B cell (primary cell): ENCODE data around the gene PET100.

Experiments used
- EZH2 ChIP-seq: IDR thresholded peaks from 2 replicates; pipeline ENCODE4 v1.6.1; 2012; ENCODE audit warnings: borderline replicate concordance, low read depth, mild to moderate bottlenecking, moderate library complexity, low read length; ENCODE audit not compliant: insufficient read depth, poor library complexity, severe bottlenecking
- TF ChIP-seq, protein P1 (sequence below): fragments of 200-600 bp; IDR thresholded peaks from one replicate; pipeline ENCODE4 v1.8.0; 2022; ENCODE audit warnings: antibody characterized with exemption, mild to moderate bottlenecking

- TF ChIP-seq, protein P1, sequence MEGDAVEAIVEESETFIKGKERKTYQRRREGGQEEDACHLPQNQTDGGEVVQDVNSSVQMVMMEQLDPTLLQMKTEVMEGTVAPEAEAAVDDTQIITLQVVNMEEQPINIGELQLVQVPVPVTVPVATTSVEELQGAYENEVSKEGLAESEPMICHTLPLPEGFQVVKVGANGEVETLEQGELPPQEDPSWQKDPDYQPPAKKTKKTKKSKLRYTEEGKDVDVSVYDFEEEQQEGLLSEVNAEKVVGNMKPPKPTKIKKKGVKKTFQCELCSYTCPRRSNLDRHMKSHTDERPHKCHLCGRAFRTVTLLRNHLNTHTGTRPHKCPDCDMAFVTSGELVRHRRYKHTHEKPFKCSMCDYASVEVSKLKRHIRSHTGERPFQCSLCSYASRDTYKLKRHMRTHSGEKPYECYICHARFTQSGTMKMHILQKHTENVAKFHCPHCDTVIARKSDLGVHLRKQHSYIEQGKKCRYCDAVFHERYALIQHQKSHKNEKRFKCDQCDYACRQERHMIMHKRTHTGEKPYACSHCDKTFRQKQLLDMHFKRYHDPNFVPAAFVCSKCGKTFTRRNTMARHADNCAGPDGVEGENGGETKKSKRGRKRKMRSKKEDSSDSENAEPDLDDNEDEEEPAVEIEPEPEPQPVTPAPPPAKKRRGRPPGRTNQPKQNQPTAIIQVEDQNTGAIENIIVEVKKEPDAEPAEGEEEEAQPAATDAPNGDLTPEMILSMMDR: no peak
- no peak for TF ChIP-seq EZH2
Observed at GRCh38 chr19:7642295-7643030, 12.9 kb downstream of the PET100 start.
